ENCODE measurements around the gene TRPM3. TPM values are rescaled to one million over a fixed set of nuclear protein-coding genes. Genes with fewer than 3 reads are reported as not detected.

The TRPM3 gene
- total RNA-seq, 2 experiments from 2014 or later: not detected

DNA sequence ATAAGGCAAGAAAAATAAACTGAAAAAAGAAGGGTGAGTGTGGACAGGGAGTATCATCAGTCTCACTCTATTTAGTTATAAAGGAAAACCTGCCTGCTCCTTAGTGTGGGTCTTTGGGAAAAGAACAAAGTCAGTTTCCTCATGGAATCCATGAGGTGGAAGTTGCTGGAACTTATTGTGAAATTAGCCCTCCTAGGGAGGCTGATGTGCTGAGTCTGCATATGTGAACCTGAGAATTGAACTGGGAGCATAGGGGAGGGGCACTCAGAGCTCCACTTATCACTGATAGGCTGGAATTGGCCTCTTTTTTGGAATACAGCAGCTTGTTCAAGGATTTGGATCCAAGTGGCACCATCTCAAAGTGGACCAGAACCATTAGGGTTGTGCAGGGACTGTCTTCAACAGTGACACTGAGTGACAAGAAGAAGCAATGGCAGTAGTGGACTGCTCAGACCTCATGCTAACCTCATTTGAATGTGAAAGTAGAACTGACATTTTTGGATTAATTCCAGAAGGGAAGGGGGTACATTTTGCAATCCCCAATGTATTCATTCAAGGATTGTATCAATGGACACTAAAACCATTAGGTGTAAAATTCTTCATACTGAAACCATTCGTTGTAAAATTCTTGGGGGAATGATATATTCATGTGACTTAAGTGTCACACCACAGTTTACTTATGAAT, 603.4 kb downstream of the TRPM3 start:
- Mint-ChIP-seq H3K4me1 (ENCODE audit: low read depth) (peaks cover 26% of the 10 kb centered on the region), H3K27me3 (no peaks in the 10 kb centered on the region), H3K27ac (no peak overlapping the region), H3K4me3 (no peak overlapping the region), H3K9me3 (no peaks in the 10 kb centered on the region), H3K36me3 (no peaks in the 10 kb centered on the region)
- POLR2A ChIA-PET: no interaction called here
- intact Hi-C loops (cut with micrococcal nuclease): no loop called here
- DNase-seq: no peak
- CTCF ChIA-PET: no interaction called here

DNA sequence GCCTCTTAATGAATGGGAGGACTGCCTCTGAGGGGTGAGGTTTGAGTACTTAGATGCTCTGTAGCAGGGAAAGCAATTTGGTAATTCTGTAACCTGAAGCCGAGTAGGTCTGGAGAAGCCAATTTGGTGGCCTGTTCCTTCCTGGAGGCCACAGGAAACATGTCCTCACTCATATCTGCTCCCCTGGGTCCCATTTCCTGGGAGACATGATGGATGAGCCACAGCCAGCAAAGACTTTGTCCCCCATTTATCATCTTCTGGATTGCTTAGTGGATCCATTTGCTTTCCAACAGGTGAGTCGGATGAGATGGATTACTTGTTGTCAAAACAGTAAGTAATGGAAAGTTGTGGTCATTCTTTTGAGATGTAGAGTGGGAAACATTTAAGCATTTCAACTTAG, 607.1 kb downstream of the TRPM3 start:
- Mint-ChIP-seq H3K27ac (no peak overlapping the region), H3K4me1 (ENCODE audit: low read depth) (peaks cover 5% of the 10 kb centered on the region), H3K9me3 (peaks cover 5% of the 10 kb centered on the region), H3K4me3 (no peak overlapping the region), H3K27me3 (no peaks in the 10 kb centered on the region), H3K36me3 (no peaks in the 10 kb centered on the region)
- intact Hi-C loops (cut with micrococcal nuclease): no loop called here
- no peak for DNase-seq
- ChIA-PET POLR2A (no interaction called here), CTCF (no interaction called here)

DNA sequence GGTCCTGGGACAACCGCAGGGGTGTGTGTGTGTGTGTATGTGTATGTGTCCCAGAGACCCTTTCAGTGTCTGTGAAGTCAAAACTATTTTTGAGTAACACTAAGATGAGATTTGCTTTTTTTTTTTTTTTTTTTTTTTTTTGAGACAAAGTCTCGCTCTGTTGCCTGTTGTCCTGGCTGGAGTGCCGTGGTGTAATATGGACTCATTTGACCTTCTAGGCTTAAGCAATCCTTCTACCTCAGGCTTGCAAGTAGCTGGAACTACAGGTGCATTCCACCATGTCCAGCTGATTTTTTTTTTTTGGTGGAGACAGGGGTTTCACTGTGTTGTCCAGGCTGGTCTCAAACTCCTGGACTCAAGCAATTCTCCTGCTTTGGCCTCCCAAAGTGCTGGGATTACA, 609.6 kb downstream of the TRPM3 start:
- H3K27me3 Mint-ChIP-seq: no peaks in the 10 kb centered on the region
- no peak overlapping the region for H3K27ac Mint-ChIP-seq
- ChIA-PET CTCF (interaction anchor here (1.3 kb wide), 2 partner anchors 90 to 97 kb away, joined by 3 to 6 read pairs; partner anchors contain the start of gene KLF9), POLR2A (no interaction called here)
- no peak for DNase-seq
- H3K4me1 Mint-ChIP-seq (ENCODE audit: low read depth): no peaks in the 10 kb centered on the region
- peaks cover 5% of the 10 kb centered on the region for H3K9me3 Mint-ChIP-seq
- H3K36me3 Mint-ChIP-seq: no peaks in the 10 kb centered on the region
- intact Hi-C loops (cut with micrococcal nuclease): no loop called here
- H3K4me3 Mint-ChIP-seq: no peak overlapping the region

DNA sequence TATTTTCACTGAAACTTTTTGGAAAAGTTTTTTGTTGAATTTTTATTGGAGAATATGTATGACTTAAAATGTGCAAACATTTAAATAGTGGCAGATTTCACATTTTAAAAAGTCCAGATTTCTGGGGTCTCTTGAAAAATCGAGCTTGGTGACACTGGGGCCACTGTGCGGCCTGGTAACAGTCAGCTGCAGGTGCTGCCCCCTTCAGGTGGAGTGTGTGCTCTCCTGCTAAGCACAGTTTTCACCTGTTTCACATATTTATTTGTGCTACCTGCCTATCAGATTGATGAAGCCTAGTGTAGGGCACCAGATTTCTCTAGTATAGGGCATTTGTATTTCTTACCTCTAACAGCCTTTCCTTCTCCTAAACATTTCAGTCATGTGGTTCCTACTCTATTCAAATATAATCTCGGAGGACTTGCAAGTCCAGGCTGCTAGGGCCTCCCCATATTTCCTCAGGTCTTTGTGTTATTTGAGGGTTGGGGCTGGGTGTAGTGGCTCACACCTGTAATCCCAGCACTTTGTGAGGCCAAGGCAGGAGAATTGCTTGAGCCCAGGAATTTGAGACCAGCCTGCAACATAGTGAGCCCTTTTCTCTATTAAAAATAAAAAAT, 611.2 kb downstream of the TRPM3 start:
- ChIA-PET POLR2A (interaction anchor here (1.2 kb wide), 1 partner anchor 54 kb away, joined by 3 read pairs; no protein-coding TSS in a partner anchor), CTCF (interaction anchor here (0.9 to 1.5 kb wide), 9 partner anchors 9 to 170 kb away, joined by 3 to 8 read pairs (median 4); partner anchors contain the start of gene KLF9)
- Mint-ChIP-seq H3K4me1 (ENCODE audit: low read depth) (no peaks in the 10 kb centered on the region), H3K27ac (no peak overlapping the region), H3K36me3 (no peaks in the 10 kb centered on the region), H3K9me3 (peaks cover 5% of the 10 kb centered on the region), H3K27me3 (no peaks in the 10 kb centered on the region), H3K4me3 (no peak overlapping the region)
- intact Hi-C loops (cut with micrococcal nuclease): no loop called here
- peak; percentile 54 for DNase-seq

DNA sequence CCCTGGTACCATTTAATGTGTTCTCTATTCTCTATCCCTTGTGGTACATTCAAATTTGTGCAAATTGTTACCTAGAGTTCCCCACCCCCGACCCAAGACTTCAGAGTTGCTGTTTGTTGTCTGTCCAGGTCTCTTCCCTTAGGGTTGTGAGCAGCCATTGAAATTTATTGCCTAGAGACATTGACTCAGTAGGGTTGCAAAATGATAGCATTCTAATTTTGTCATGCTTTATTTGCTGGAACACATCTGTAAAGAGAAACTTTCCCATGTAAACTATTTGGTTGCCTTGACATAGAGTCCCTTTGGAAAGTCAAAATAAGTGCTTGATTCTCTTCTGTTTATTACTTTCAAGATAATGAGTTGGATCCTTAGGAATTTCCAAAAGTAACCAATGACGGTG, 615.3 kb downstream of the TRPM3 start:
- H3K36me3 Mint-ChIP-seq: no peaks in the 10 kb centered on the region
- intact Hi-C loops (cut with micrococcal nuclease): no loop called here
- no peak overlapping the region for H3K27ac Mint-ChIP-seq
- POLR2A ChIA-PET: no interaction called here
- H3K27me3 Mint-ChIP-seq: no peaks in the 10 kb centered on the region
- peaks cover 5% of the 10 kb centered on the region for H3K9me3 Mint-ChIP-seq
- H3K4me1 Mint-ChIP-seq (ENCODE audit: low read depth): peaks cover 3% of the 10 kb centered on the region
- H3K4me3 Mint-ChIP-seq: no peak overlapping the region
- CTCF ChIA-PET: no interaction called here
- DNase-seq: no peak

DNA sequence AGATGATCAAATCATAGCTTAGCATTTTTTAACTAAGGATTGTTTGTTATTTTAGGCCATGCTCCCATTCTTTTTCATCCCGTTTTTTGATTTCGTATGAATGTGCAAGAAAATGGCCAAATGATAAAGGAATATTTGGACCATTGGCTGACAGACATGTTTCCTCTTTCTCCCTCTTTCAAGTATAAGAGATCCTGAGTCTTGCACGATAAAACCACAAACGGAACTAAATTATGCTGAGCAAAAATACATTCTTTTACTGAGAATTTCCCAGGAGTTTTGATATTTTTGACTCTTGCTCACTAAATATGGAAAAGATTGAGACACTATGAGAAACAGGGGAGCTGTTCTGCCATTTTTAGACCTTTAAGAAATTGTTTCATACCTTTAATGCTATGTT, 616.6 kb downstream of the TRPM3 start:
- ChIA-PET POLR2A (interaction anchor here (0.7 to 1.2 kb wide), 2 partner anchors 21 to 85 kb away, joined by 3 to 8 read pairs; no protein-coding TSS in a partner anchor), CTCF (interaction anchor here (0.5 to 1.1 kb wide), 3 partner anchors 10 to 98 kb away, joined by 3 to 4 read pairs (median 3); no protein-coding TSS in a partner anchor)
- H3K4me1 Mint-ChIP-seq (ENCODE audit: low read depth): peaks cover 3% of the 10 kb centered on the region
- H3K27me3 Mint-ChIP-seq: no peaks in the 10 kb centered on the region
- peaks cover 1% of the 10 kb centered on the region for H3K9me3 Mint-ChIP-seq
- DNase-seq: no peak
- no peak overlapping the region for H3K27ac Mint-ChIP-seq
- intact Hi-C loops (cut with micrococcal nuclease): no loop called here
- no peak overlapping the region for H3K4me3 Mint-ChIP-seq
- no peaks in the 10 kb centered on the region for H3K36me3 Mint-ChIP-seq

DNA sequence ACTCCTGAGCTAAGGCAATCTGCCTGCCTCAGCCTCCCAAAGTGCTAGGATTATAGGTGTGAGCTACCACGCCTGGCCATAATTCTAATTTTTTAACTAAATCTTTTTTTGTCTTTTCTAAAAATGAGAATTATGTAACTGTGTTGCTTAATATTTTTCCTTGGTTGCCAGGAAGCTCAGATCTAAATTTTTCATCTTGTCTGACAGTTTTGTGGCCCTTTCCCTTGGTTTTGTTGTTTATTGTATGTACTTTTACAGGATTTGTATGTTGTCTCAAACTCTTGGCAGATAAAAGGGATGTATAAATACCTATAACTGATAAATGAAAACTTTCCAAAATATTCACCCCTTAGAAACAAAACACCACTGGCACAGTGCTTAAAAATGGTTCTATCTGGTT, 618.7 kb downstream of the TRPM3 start:
- no peak for DNase-seq
- no peaks in the 10 kb centered on the region for H3K9me3 Mint-ChIP-seq
- H3K4me1 Mint-ChIP-seq (ENCODE audit: low read depth): peaks cover 3% of the 10 kb centered on the region
- CTCF ChIA-PET: no interaction called here
- intact Hi-C loops (cut with micrococcal nuclease): no loop called here
- H3K36me3 Mint-ChIP-seq: no peaks in the 10 kb centered on the region
- no peaks in the 10 kb centered on the region for H3K27me3 Mint-ChIP-seq
- H3K4me3 Mint-ChIP-seq: no peak overlapping the region
- no peak overlapping the region for H3K27ac Mint-ChIP-seq
- POLR2A ChIA-PET: no interaction called here

DNA sequence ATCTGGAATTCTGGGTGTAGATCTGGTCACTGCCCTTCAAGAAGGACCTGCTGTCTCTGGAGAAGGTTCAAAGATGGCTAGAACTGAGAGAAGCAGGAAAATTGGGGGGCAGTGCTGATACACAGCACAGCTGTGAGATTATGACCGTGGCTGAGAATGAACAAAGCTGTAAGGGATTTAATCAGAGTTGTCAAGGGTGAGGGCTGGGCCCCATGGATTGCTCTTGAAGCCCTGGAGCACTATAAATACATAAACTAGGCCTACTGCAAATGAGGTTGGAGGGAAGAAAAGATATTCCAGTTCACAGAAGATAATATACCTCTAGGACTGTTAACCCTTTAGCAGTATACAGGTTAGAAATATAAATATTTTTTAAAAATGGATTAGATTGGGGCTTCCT, 620.6 kb downstream of the TRPM3 start:
- Mint-ChIP-seq H3K9me3 (no peaks in the 10 kb centered on the region), H3K4me1 (ENCODE audit: low read depth) (peaks cover 3% of the 10 kb centered on the region), H3K27me3 (no peaks in the 10 kb centered on the region), H3K27ac (no peak overlapping the region), H3K36me3 (no peaks in the 10 kb centered on the region), H3K4me3 (no peak overlapping the region)
- DNase-seq: no peak
- intact Hi-C loops (cut with micrococcal nuclease): no loop called here
- POLR2A ChIA-PET: no interaction called here
- CTCF ChIA-PET: interaction anchor here (0.6 to 2.4 kb wide), 4 partner anchors 9 to 767 kb away, joined by 3 to 6 read pairs (median 4); no protein-coding TSS in a partner anchor

DNA sequence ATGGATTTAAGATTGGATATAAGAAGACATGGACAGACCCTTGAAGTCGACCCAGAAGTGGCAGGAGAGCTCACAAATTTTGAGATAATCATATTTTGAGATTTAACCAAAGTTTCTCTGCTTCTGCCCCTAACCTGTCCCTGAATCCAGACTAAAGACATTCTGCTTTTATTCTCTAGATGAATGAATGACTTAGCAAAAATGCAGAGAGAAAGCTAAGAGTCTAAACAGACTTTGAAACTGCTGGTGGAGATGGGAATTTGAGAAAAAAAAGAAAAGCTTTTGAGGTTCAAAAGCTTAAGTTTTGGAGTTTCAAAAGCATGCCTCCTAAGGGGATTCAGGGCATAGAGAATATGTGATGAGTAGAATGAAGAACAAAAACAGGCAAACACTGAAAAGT, 621.8 kb downstream of the TRPM3 start:
- Mint-ChIP-seq H3K9me3 (no peaks in the 10 kb centered on the region), H3K27ac (no peak overlapping the region), H3K4me1 (ENCODE audit: low read depth) (peaks cover 4% of the 10 kb centered on the region), H3K27me3 (no peaks in the 10 kb centered on the region), H3K36me3 (no peaks in the 10 kb centered on the region), H3K4me3 (no peak overlapping the region)
- intact Hi-C loops (cut with micrococcal nuclease): loop anchor here (10.0 kb wide), 1 partner anchor 155 kb away; no protein-coding TSS in a partner anchor
- ChIA-PET POLR2A (no interaction called here), CTCF (no interaction called here)
- DNase-seq: no peak

DNA sequence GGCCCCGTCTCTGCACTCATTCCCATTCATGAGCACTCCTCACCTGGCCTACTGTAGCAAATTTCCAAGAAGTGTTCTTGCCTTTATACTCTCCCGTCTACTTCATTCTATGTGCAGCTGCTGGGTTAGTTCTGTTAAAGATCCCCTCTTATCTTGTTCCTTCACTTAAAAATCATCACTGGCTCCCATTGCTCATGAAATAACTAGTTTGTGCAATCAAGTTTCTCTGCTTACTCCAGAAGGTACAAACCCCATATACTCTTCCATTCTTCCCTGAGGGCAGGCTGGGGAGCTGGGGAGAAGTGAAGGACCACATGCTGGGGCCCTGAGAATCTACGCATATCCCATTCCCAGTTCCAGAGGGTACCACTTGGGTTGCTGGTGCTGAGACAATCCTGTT, 622.6 kb downstream of the TRPM3 start:
- Mint-ChIP-seq H3K36me3 (no peaks in the 10 kb centered on the region), H3K4me1 (ENCODE audit: low read depth) (peaks cover 4% of the 10 kb centered on the region), H3K27ac (no peak overlapping the region), H3K27me3 (peaks cover 2% of the 10 kb centered on the region), H3K4me3 (no peak overlapping the region), H3K9me3 (no peaks in the 10 kb centered on the region)
- POLR2A ChIA-PET: no interaction called here
- no peak for DNase-seq
- intact Hi-C loops (cut with micrococcal nuclease): loop anchor here (10.0 kb wide), 1 partner anchor 154 kb away; no protein-coding TSS in a partner anchor
- CTCF ChIA-PET: interaction anchor here (2.0 kb wide), 1 partner anchor 103 kb away, joined by 4 read pairs; no protein-coding TSS in a partner anchor

DNA sequence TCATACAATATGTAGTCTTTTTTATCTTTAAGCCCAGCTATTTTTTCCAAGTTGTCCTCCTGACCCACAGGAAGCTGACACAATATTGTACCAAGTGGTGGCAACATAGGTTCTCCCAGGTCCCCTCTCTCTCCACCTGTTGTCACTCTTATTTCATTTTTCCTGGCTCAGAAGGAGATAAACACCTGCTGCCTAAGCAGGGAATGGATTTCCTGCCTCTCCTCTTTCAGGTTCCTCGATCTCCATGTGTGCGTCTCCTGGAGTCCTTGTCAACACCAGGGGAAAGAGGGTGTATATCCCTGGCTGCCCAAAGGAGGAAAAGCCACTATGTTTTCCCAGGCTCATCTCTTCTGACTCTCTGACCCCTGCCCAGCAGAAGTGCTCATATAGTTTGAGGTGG, 625.2 kb downstream of the TRPM3 start:
- H3K4me1 Mint-ChIP-seq (ENCODE audit: low read depth): peaks cover 4% of the 10 kb centered on the region
- intact Hi-C loops (cut with micrococcal nuclease): loop anchor here (10.0 kb wide), 1 partner anchor 151 kb away; no protein-coding TSS in a partner anchor
- no peaks in the 10 kb centered on the region for H3K36me3 Mint-ChIP-seq
- ChIA-PET POLR2A (no interaction called here), CTCF (no interaction called here)
- no peak for DNase-seq
- H3K27ac Mint-ChIP-seq: no peak overlapping the region
- H3K9me3 Mint-ChIP-seq: no peaks in the 10 kb centered on the region
- no peak overlapping the region for H3K4me3 Mint-ChIP-seq
- peaks cover 4% of the 10 kb centered on the region for H3K27me3 Mint-ChIP-seq

DNA sequence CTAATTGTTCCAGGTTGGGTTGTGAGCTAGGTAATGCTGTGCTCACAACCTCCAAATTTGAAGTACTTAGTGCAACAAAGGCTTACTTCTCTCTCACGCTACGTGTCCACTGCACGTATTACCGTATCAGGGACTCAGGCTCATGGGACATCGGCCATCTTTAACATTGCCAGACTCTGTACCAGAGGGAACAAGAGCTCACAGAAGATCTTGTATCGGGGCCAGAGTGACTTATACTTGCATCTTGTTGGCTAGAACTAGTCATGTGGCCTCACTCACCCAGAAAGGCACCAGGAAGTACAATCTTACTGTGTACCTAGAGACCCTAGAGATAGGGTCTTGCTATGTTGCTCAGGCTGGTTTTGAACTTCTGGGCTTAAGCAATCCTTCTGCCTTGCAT, 625.9 kb downstream of the TRPM3 start:
- Mint-ChIP-seq H3K4me3 (no peak overlapping the region), H3K27me3 (peaks cover 4% of the 10 kb centered on the region), H3K36me3 (no peaks in the 10 kb centered on the region), H3K9me3 (no peaks in the 10 kb centered on the region), H3K4me1 (ENCODE audit: low read depth) (peaks cover 4% of the 10 kb centered on the region), H3K27ac (no peak overlapping the region)
- intact Hi-C loops (cut with micrococcal nuclease): loop anchor here (10.0 kb wide), 1 partner anchor 151 kb away; no protein-coding TSS in a partner anchor
- no peak for DNase-seq
- CTCF ChIA-PET: interaction anchor here (0.6 to 1.0 kb wide), 3 partner anchors 25 to 462 kb away, joined by 3 to 5 read pairs (median 4); no protein-coding TSS in a partner anchor
- POLR2A ChIA-PET: no interaction called here
